Mesendoderm (in vitro differentiated cells): ENCODE results near the gene CSNK1G3.

ENCODE experiments used
- DNase-seq: peaks from one replicate; pipeline ENCODE4 v3.0.0; 2013
- H2AK5ac ChIP-seq: 2 replicates; pipeline ENCODE4 v1.6.1; 2013; ENCODE audit warnings: low read length, inconsistent platforms
- H2BK120ac ChIP-seq: 2 replicates; pipeline ENCODE4 v1.6.1; 2013; ENCODE audit warnings: low read depth, mild to moderate bottlenecking, low read length, moderate library complexity, mixed read lengths
- H2BK15ac ChIP-seq: replicated peaks from 2 replicates; pipeline ENCODE4 v1.6.1; 2013; ENCODE audit warnings: low read depth, mild to moderate bottlenecking, moderate library complexity
- H2BK5ac ChIP-seq: 2 replicates; pipeline ENCODE4 v1.6.1; 2013; ENCODE audit warnings: low read length, inconsistent platforms
- H3K18ac ChIP-seq: 2 replicates; pipeline ENCODE4 v1.6.1; 2013; ENCODE audit warnings: mild to moderate bottlenecking, low read length, mixed read lengths
- H3K23ac ChIP-seq: one replicate; pipeline ENCODE4 v1.6.1; 2013; ENCODE audit warnings: low read length
- H3K27ac ChIP-seq: 2 replicates; pipeline ENCODE4 v1.5.1; 2013; ENCODE audit warnings: low read depth, mild to moderate bottlenecking, inconsistent platforms, low read length, moderate library complexity
- H3K27me3 ChIP-seq: 2 replicates; pipeline ENCODE4 v1.6.1; 2013; ENCODE audit warnings: low read length, control low read depth, mild to moderate bottlenecking, inconsistent platforms; ENCODE audit not compliant: insufficient read depth, poor library complexity
- H3K36me3 ChIP-seq: 2 replicates; pipeline ENCODE4 v1.6.1; 2013; ENCODE audit warnings: low read length, inconsistent platforms; ENCODE audit not compliant: control insufficient read depth, insufficient read depth
- H3K4ac ChIP-seq: one replicate; pipeline ENCODE4 v1.6.1; 2013; ENCODE audit warnings: low read depth, mild to moderate bottlenecking, low read length, moderate library complexity
- H3K4me1 ChIP-seq: 2 replicates; pipeline ENCODE4 v1.6.1; 2013; ENCODE audit warnings: low read depth, low read length, inconsistent platforms; ENCODE audit not compliant: control insufficient read depth
- H3K4me2 ChIP-seq: 2 replicates; pipeline ENCODE4 v1.6.1; 2013; ENCODE audit warnings: low read length
- H3K4me3 ChIP-seq: 2 replicates; pipeline ENCODE4 v1.5.1; 2013; ENCODE audit warnings: mild to moderate bottlenecking, low read length
- H3K56ac ChIP-seq: one replicate; pipeline ENCODE4 v1.6.1; 2013; ENCODE audit warnings: low read length
- H3K79me1 ChIP-seq: 2 replicates; pipeline ENCODE4 v1.6.1; 2013; ENCODE audit warnings: low read length, inconsistent platforms
- H3K79me2 ChIP-seq: 2 replicates; pipeline ENCODE4 v1.6.1; 2013; ENCODE audit warnings: mild to moderate bottlenecking, low read length; ENCODE audit not compliant: control insufficient read depth, insufficient read depth
- H3K9ac ChIP-seq: 2 replicates; pipeline ENCODE4 v1.6.1; 2013; ENCODE audit warnings: low read length, inconsistent platforms
- H4K5ac ChIP-seq: one replicate; pipeline ENCODE4 v1.6.1; 2013; ENCODE audit warnings: low read length
- H4K8ac ChIP-seq: one replicate; pipeline ENCODE4 v1.6.1; 2013; ENCODE audit warnings: low read depth, mild to moderate bottlenecking, control low read depth, low read length, moderate library complexity
- WGBS: extraction: QIAGEN DNeasy Blood & Tissue Kit; methylation state at CpG from one replicate; pipeline ENCODE4 v1.1.7; 2013; ENCODE audit warnings: low lambda C conversion rate, missing lambda C conversion rate; ENCODE audit not compliant: insufficient coverage; ENCODE audit errors: extremely low coverage; 5-methylcytosine and 5-hydroxymethylcytosine counted together

Gene CSNK1G3

DNA sequence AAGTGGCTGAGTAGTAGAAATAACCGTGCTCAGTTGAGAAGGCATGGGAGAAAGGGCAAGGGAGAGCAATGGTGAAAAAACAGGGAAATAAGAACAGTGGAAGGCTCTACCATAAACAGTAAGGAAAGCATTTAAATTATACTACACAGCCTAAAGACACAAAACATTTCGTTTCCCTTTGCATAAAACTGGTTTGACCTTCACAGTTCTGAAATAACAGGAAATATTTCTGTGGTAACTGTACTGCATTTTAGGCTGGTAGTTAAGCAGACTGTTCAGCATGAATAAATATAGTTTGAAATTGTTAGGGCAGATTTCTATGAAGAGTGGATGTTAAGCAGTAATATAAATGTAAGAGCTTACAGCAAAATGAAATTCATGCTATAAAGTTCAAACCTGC lies 147.5 kb downstream of the CSNK1G3 start:
- H3K4me3 ChIP-seq, result no peak overlapping the region
- no peak overlapping the region for H3K56ac ChIP-seq
- no peaks in the 10 kb centered on the region for H3K79me2 ChIP-seq
- no peak overlapping the region for H3K27ac ChIP-seq
- H3K9ac ChIP-seq, result no peak overlapping the region
- no peaks in the 10 kb centered on the region for H3K79me1 ChIP-seq
- no peak overlapping the region for H4K5ac ChIP-seq
- H3K27me3 ChIP-seq, result no peaks in the 10 kb centered on the region
- no peak overlapping the region for H3K18ac ChIP-seq
- DNase-seq, result no peak
- H2BK120ac ChIP-seq, result no peak overlapping the region
- H3K4me1 ChIP-seq, result no peaks in the 10 kb centered on the region
- no peak overlapping the region for H2AK5ac ChIP-seq
- H2BK5ac ChIP-seq, result no peak overlapping the region
- no peak overlapping the region for H3K23ac ChIP-seq
- H3K36me3 ChIP-seq, result no peaks in the 10 kb centered on the region
- no peak overlapping the region for H3K4ac ChIP-seq
- H4K8ac ChIP-seq, result no peak overlapping the region
- H3K4me2 ChIP-seq, result no peak overlapping the region
- no CpG with 5 or more reads among the region's 2 CpGs for WGBS
- no peak overlapping the region for H2BK15ac ChIP-seq

DNA sequence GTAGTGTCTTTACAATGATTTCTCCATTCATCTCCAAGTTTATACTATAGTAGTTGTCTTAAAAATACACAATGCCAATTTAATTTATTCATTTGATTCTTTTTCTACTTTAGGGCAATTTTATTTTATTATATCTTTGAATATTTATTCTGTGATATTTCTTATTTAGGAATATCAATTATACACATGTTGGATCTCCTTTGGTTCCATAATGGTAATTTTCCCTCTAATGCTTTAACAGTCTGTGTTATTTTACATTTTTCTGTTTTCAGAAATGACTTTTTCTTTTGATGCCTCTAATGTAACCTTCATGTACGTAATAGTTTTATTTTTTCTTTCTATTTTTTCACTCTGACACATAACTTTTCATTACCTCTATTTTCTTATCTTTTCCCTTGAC lies 153.0 kb downstream of the CSNK1G3 start:
- H3K79me1 ChIP-seq, result no peaks in the 10 kb centered on the region
- H3K4me3 ChIP-seq, result no peak overlapping the region
- H3K4me1 ChIP-seq, result no peaks in the 10 kb centered on the region
- no peak overlapping the region for H3K18ac ChIP-seq
- no peak overlapping the region for H3K9ac ChIP-seq
- H3K56ac ChIP-seq, result no peak overlapping the region
- no peak overlapping the region for H2BK15ac ChIP-seq
- no peak overlapping the region for H2AK5ac ChIP-seq
- H3K36me3 ChIP-seq, result no peaks in the 10 kb centered on the region
- DNase-seq, result no peak
- no peak overlapping the region for H3K4ac ChIP-seq
- no CpG with 5 or more reads among the region's 1 CpG for WGBS
- H3K23ac ChIP-seq, result no peak overlapping the region
- H3K27me3 ChIP-seq, result no peaks in the 10 kb centered on the region
- H2BK5ac ChIP-seq, result no peak overlapping the region
- H3K4me2 ChIP-seq, result no peak overlapping the region
- H2BK120ac ChIP-seq, result no peak overlapping the region
- H3K79me2 ChIP-seq, result no peaks in the 10 kb centered on the region
- H4K8ac ChIP-seq, result no peak overlapping the region
- no peak overlapping the region for H3K27ac ChIP-seq
- H4K5ac ChIP-seq, result no peak overlapping the region

- Histone ChIP-seq H3K4me1 (no peaks in the 10 kb centered on the region), H4K5ac (no peak overlapping the region), H3K36me3 (no peaks in the 10 kb centered on the region), H3K4me2 (no peak overlapping the region), H3K56ac (no peak overlapping the region), H3K79me1 (no peaks in the 10 kb centered on the region), H3K27me3 (no peaks in the 10 kb centered on the region), H3K18ac (no peak overlapping the region), H3K23ac (no peak overlapping the region), H3K4me3 (no peak overlapping the region), H3K4ac (no peak overlapping the region), H4K8ac (no peak overlapping the region), H3K79me2 (no peaks in the 10 kb centered on the region), H2BK15ac (no peak overlapping the region), H3K9ac (no peak overlapping the region), H2AK5ac (no peak overlapping the region), H3K27ac (no peak overlapping the region), H2BK5ac (no peak overlapping the region), H2BK120ac (no peak overlapping the region)
- WGBS, result no CpG with 5 or more reads among the region's 2 CpGs
- peak; percentile 6 for DNase-seq
These were observed 153.9 kb downstream of the CSNK1G3 start for GRCh38 chr5:123665822-123666371.
